ENCODE measurements around the gene PKD2L2.
"Not testable (repeated sequence)": the region's sequence is repeated elsewhere in the genome, so short reads cannot be mapped to it uniquely, and the experiment has no call there.

The PKD2L2 gene

GRCh38 chr5:137960141-137960540 is 70.9 kb downstream of the PKD2L2 start:
- no peak for DNase-seq

- DNase-seq = no peak
Observed at GRCh38 chr5:137960819-137961218, 71.6 kb downstream of the PKD2L2 start.

GRCh38 chr5:137970384-137970783 is 81.1 kb downstream of the PKD2L2 start:
- DNase-seq = not testable (repeated sequence)

- DNase-seq = no peak
Observed at GRCh38 chr5:137975208-137975607, 86.0 kb downstream of the PKD2L2 start.

GRCh38 chr5:137989419-137989818 is 100.2 kb downstream of the PKD2L2 start:
- no peak for DNase-seq
